Astrocyte (in vitro differentiated cells and primary cell): ENCODE data around the gene LMOD3.

ENCODE experiments used
- CTCF ChIP-seq: IDR thresholded peaks from 2 replicates; pipeline ENCODE4 v1.5.1; 2011; ENCODE audit warnings: low read depth, mild to moderate bottlenecking, inconsistent platforms, low read length, moderate library complexity; ENCODE audit not compliant: insufficient read depth
- EZH2 ChIP-seq: IDR thresholded peaks from 2 replicates; pipeline ENCODE4 v1.6.1; 2012; ENCODE audit warnings: mild to moderate bottlenecking, low read length, inconsistent platforms; ENCODE audit not compliant: insufficient read depth

- TF ChIP-seq CTCF (no peak), EZH2 (no peak)
Observed at GRCh38 chr3:69119681-69120080, 2.7 kb downstream of the LMOD3 start.
